Activated CD8-positive, alpha-beta memory T cell treated with anti-CD3 and anti-CD28 coated beads for 1 hour (primary cell): ENCODE measurements around the gene KIAA1755.

Experiments
- DNase-seq, 2 donors: peaks; one replicate each; pipeline ENCODE4 v3.0.0-alpha.2; 2020; ENCODE audit warnings: low read depth in 1 of 2; ENCODE audit errors: extremely low read depth in 1 of 2

KIAA1755 gene

GRCh38 chr20:38260378-38261053, at the start of gene KIAA1755:
Gene KIAA1755 (minus strand): TSS chr20:38260735. CDS start chr20:38260500, 235 bp downstream.
- no peak for DNase-seq

GRCh38 chr20:38308447-38308846, 47.9 kb upstream of the KIAA1755 start:
- DNase-seq = no peak

- no peak for DNase-seq
Measured at GRCh38 chr20:38308047-38308438, 47.5 kb upstream of the KIAA1755 start.

- DNase-seq = no peak
Measured at GRCh38 chr20:38307371-38308046, 47.0 kb upstream of the KIAA1755 start.

- no peak for DNase-seq
Measured at GRCh38 chr20:38306379-38306778, 45.8 kb upstream of the KIAA1755 start.

GRCh38 chr20:38305541-38305940, 45.0 kb upstream of the KIAA1755 start:
- DNase-seq = no peak

- no peak for DNase-seq
Measured at GRCh38 chr20:38304845-38305447, 44.4 kb upstream of the KIAA1755 start.

GRCh38 chr20:38303908-38304379, 43.4 kb upstream of the KIAA1755 start, which contains the start of gene BPI:
Gene BPI (plus strand): TSS chr20:38304156. CDS start chr20:38304224, 68 bp downstream.
- DNase-seq = no peak

- no peak for DNase-seq
Measured at GRCh38 chr20:38302786-38303185, 42.3 kb upstream of the KIAA1755 start.

GRCh38 chr20:38301309-38301708, 40.8 kb upstream of the KIAA1755 start:
- DNase-seq = no peak

GRCh38 chr20:38300438-38300837, 39.9 kb upstream of the KIAA1755 start:
- DNase-seq = no peak

- no peak for DNase-seq
Measured at GRCh38 chr20:38299963-38300362, 39.4 kb upstream of the KIAA1755 start.

- no peak for DNase-seq
Measured at GRCh38 chr20:38298768-38299288, 38.3 kb upstream of the KIAA1755 start.

GRCh38 chr20:38297916-38298674, 37.6 kb upstream of the KIAA1755 start:
- DNase-seq = no peak

- DNase-seq = no peak
Measured at GRCh38 chr20:38296433-38296832, 35.9 kb upstream of the KIAA1755 start.

- DNase-seq = no peak
Measured at GRCh38 chr20:38295811-38296210, 35.3 kb upstream of the KIAA1755 start.

GRCh38 chr20:38294076-38294591, 33.6 kb upstream of the KIAA1755 start:
- no peak for DNase-seq

GRCh38 chr20:38293491-38294065, 33.0 kb upstream of the KIAA1755 start:
- DNase-seq = no peak

GRCh38 chr20:38291966-38292365, 31.4 kb upstream of the KIAA1755 start:
- DNase-seq = no peak
